ENCODE results near the gene CRACR2A. TPM values are rescaled to one million over a fixed set of nuclear protein-coding genes. Genes with fewer than 3 reads are reported as not detected.

Gene CRACR2A
- total RNA-seq, 1 donor from 2014 or later, result 3.0 TPM

DNA sequence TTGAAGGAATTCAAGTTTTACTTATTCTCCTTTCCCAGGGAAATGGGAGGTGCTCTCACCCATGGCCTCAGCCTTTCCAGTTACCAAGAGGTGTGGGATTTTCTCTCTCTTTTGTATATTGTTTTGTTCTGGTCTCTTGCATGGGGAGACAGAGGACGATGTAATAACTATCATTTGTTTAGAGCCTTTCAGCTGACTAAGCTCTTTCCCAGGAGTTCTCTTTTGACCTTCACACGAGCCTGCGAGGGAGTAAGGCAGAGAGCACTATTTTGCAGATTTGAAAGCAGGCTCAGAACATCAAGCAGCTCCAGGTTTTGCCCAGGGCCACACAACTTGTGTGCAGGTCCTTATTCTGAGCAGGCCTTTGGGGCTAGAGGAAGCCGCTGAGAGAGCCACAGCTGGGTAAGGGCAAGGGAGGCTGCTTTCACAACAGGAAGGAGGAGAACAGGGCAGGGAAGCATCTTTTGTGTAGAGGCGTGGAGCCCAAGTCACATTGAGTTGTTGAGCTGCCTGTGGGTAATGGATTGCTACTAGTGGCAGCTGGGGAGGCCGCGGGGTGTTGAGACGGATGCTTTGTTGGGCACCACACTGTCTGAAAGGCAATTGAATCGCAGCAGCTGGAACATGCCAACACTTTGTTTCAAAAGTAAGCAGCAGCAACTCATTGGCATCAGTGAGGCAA is 145.7 kb downstream of the CRACR2A start:
- no peak overlapping the region for H3K4me3 Mint-ChIP-seq (ENCODE audit: low read depth)
- no peaks in the 10 kb centered on the region for H3K36me3 Mint-ChIP-seq (ENCODE audit: insufficient read depth)
- no peak for DNase-seq (ENCODE audit: low spot score, unreplicated experiment)
- H3K27me3 Mint-ChIP-seq, result peaks cover 68% of the 10 kb centered on the region
- no peak overlapping the region for H3K27ac Mint-ChIP-seq
- H3K4me1 Mint-ChIP-seq (ENCODE audit: low read depth), result no peaks in the 10 kb centered on the region
- peaks cover 10% of the 10 kb centered on the region for H3K9me3 Mint-ChIP-seq (ENCODE audit: low read depth)
- TF ChIP-seq, protein P1, sequence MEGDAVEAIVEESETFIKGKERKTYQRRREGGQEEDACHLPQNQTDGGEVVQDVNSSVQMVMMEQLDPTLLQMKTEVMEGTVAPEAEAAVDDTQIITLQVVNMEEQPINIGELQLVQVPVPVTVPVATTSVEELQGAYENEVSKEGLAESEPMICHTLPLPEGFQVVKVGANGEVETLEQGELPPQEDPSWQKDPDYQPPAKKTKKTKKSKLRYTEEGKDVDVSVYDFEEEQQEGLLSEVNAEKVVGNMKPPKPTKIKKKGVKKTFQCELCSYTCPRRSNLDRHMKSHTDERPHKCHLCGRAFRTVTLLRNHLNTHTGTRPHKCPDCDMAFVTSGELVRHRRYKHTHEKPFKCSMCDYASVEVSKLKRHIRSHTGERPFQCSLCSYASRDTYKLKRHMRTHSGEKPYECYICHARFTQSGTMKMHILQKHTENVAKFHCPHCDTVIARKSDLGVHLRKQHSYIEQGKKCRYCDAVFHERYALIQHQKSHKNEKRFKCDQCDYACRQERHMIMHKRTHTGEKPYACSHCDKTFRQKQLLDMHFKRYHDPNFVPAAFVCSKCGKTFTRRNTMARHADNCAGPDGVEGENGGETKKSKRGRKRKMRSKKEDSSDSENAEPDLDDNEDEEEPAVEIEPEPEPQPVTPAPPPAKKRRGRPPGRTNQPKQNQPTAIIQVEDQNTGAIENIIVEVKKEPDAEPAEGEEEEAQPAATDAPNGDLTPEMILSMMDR (IDR thresholded peaks at IDR 0.05; ENCODE audit: unreplicated experiment), result no peak

DNA sequence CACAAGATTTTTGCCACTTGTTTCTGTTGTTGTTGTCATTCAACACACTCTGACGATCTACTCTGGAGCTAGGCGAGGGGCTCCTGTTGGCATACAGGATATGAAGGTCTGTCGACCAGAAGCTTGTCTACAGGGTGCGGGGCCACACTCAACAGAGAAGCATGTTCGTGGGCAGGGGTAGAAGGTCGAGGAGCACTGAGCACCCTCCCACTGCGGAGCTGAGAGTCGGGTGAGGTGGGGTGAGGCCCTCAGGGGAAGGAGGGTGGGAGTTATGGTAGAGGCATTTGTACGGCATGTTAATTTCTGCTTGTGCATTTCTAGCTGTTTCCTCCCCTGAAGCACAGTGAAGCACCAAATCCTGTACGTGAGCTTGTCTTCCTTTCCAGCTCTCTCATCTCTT is 146.8 kb downstream of the CRACR2A start:
- Mint-ChIP-seq H3K4me3 (ENCODE audit: low read depth) (no peak overlapping the region), H3K4me1 (ENCODE audit: low read depth) (peaks cover 3% of the 10 kb centered on the region), H3K27me3 (peaks cover 68% of the 10 kb centered on the region)

DNA sequence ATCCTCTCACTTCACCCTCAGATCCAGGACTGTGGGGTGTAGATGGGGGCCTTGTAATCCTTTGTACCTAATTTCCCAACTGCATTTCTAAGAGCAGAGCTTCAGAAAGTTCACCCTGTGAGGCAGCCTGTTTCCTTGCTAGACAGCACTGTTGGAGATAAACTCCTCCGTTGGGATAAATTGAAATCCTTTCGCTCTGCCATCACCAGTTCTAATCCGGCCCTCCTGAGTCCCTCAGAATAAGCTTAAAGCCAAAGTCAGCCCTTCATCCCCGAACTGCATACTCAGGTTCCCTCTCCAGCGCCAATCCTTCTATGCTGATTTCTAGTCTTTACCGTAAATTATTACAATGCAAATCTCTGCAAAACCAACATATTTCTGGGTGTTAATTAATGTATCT is 147.2 kb downstream of the CRACR2A start:
- H3K27ac Mint-ChIP-seq, result no peak overlapping the region
- TF ChIP-seq, protein P1 (IDR thresholded peaks at IDR 0.05; ENCODE audit: unreplicated experiment), result no peak
- no peak overlapping the region for H3K4me3 Mint-ChIP-seq (ENCODE audit: low read depth)
- H3K4me1 Mint-ChIP-seq (ENCODE audit: low read depth), result peaks cover 3% of the 10 kb centered on the region
- no peaks in the 10 kb centered on the region for H3K36me3 Mint-ChIP-seq (ENCODE audit: insufficient read depth)
- peaks cover 73% of the 10 kb centered on the region for H3K27me3 Mint-ChIP-seq
- H3K9me3 Mint-ChIP-seq (ENCODE audit: low read depth), result peaks cover 10% of the 10 kb centered on the region
- DNase-seq (ENCODE audit: low spot score, unreplicated experiment), result no peak

More for the DNA sequence above, 146.8 kb downstream of the CRACR2A start:
- Mint-ChIP-seq H3K9me3 (ENCODE audit: low read depth) (peaks cover 10% of the 10 kb centered on the region), H3K36me3 (ENCODE audit: insufficient read depth) (no peaks in the 10 kb centered on the region), H3K27ac (no peak overlapping the region)
- no peak for DNase-seq (ENCODE audit: low spot score, unreplicated experiment)
- TF ChIP-seq, protein P1 (IDR thresholded peaks at IDR 0.05; ENCODE audit: unreplicated experiment), result no peak

DNA sequence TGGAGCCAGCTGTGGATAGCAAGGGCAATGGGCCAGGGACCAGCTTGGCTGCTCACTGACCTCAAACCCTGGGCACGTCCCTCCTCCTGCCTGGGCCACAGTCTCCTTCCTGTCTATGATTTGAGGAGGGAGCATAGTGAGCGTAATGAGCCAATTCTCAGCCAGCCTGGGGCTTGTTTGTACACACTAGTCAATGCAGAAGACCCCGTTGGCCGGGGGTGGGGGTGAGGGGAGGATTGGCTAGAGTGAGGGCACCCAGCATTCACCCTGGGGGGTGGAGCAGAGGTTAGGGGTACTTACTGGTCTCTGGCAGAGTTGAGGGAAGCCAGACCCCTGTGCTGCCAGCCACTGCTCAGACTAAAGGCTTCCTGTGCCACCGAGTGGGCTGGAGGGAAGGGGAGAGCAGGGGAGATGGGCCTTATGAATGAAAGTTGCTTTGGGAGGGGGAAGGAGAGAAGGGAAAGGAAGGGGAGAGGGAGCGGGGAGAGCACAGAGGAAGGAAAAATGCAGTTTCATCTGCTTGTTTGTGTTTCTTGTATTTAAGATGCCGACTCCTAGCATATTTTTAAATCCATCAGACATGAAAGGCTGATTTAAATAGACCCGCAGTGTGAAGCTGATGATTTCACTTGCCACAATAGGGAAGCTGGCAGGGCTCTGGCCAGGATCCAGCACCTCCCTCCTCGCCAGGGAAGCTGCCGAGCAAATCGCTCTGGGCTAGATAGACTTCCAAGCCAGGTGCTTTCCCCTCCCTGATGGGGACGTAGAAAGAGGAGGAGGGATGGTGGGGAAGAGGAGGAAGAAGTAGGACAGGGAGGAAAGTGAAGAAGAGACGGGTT is 147.9 kb downstream of the CRACR2A start:
- no peaks in the 10 kb centered on the region for H3K36me3 Mint-ChIP-seq (ENCODE audit: insufficient read depth)
- TF ChIP-seq, protein P1 (IDR thresholded peaks at IDR 0.05; ENCODE audit: unreplicated experiment), result no peak
- DNase-seq (ENCODE audit: low spot score, unreplicated experiment), result no peak

DNA sequence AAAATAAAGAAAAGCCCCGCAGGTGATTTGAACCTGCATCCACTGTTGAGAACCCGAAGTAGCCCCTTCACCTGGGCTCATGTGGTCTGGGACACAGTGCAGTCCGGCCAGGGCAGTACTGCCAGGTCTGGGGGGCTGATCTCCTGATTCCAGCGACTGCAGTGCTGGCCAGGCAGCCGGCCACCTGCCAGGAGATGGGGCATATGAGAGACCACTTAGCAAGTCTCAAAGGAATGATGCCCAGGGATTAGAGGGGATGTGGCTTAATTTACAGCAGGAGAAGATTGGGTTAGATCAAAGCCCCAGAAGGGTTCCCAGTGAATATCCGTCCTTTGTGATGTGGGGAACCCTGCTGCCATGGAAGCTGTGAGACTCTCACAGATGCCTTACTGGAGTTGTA is 148.6 kb downstream of the CRACR2A start:
- Mint-ChIP-seq H3K36me3 (ENCODE audit: insufficient read depth) (no peaks in the 10 kb centered on the region), H3K27me3 (peaks cover 81% of the 10 kb centered on the region), H3K4me3 (ENCODE audit: low read depth) (no peak overlapping the region), H3K4me1 (ENCODE audit: low read depth) (peaks cover 6% of the 10 kb centered on the region), H3K9me3 (ENCODE audit: low read depth) (peaks cover 4% of the 10 kb centered on the region), H3K27ac (no peak overlapping the region)
- no peak for DNase-seq (ENCODE audit: low spot score, unreplicated experiment)
- TF ChIP-seq, protein P1 (IDR thresholded peaks at IDR 0.05; ENCODE audit: unreplicated experiment), result no peak

More for the DNA sequence above, 147.9 kb downstream of the CRACR2A start:
- Mint-ChIP-seq H3K4me1 (ENCODE audit: low read depth) (peaks cover 5% of the 10 kb centered on the region), H3K27me3 (peaks cover 80% of the 10 kb centered on the region), H3K9me3 (ENCODE audit: low read depth) (peaks cover 10% of the 10 kb centered on the region), H3K27ac (no peak overlapping the region), H3K4me3 (ENCODE audit: low read depth) (no peak overlapping the region)

Data from progenitor cell of endocrine pancreas (in vitro differentiated cells).